Suprapubic skin (tissue), 4 donors: Measurements from ENCODE around the gene GATAD2A. TPM values are rescaled to one million over a fixed set of nuclear protein-coding genes. Genes with fewer than 3 reads are reported as not detected.

Experiments used
- DNase-seq, 2 donors: peaks; one replicate each; pipeline ENCODE4 v3.0.0-alpha.2; 2019; ENCODE audit warnings: low spot score in 2 of 2
- H3K27ac ChIP-seq: fragments of 200-600 bp; sonication (generic); one replicate; pipeline ENCODE4 v1.5.1; 2019
- H3K27me3 ChIP-seq: fragments of 200-600 bp; sonication (generic); one replicate; pipeline ENCODE4 v1.5.1; 2019
- H3K36me3 ChIP-seq: fragments of 200-600 bp; sonication (generic); one replicate; pipeline ENCODE4 v1.5.1; 2019
- H3K4me1 ChIP-seq: fragments of 200-600 bp; sonication (generic); one replicate; pipeline ENCODE4 v1.5.1; 2019
- H3K4me3 ChIP-seq: fragments of 200-600 bp; sonication (generic); one replicate; pipeline ENCODE4 v1.5.1; 2019; ENCODE audit warnings: mild to moderate bottlenecking
- H3K9me3 ChIP-seq: fragments of 200-600 bp; sonication (generic); one replicate; pipeline ENCODE4 v1.5.1; 2019
- EP300 ChIP-seq: sonication (generic); formaldehyde crosslinking; IDR thresholded peaks from one replicate; pipeline ENCODE4 v1.6.1; 2017; ENCODE audit warnings: antibody characterized with exemption
- POLR2A ChIP-seq, 2 donors: fragments of 450-650 bp; IDR thresholded peaks; one replicate each; pipeline ENCODE4 v1.6.1; 2017; ENCODE audit warnings: antibody characterized with exemption in 2 of 2, mild to moderate bottlenecking in 2 of 2, moderate library complexity in 2 of 2
- POLR2AphosphoS5 ChIP-seq, 3 donors: sonication (generic); formaldehyde crosslinking; IDR thresholded peaks; one replicate each; pipeline ENCODE4 v1.6.1; 2017; ENCODE audit warnings: antibody characterized with exemption in 3 of 3
- WGBS: methylation state at CpG from one replicate; pipeline ENCODE4 v1.1.5; 2018; 5-methylcytosine and 5-hydroxymethylcytosine counted together
- total RNA-seq, 4 donors: library from RNA; depleted of rRNA; stranded (reverse); fragments of >200 nt; gene quantifications; one replicate each; pipeline ENCODE4 v1.1.0, GENCODE V29; 2016
- TF ChIP-seq, protein P1 (sequence below), 2 donors: fragments of 200-600 bp in 1 of 2; fragments of 450-650 bp in 1 of 2; sonication (generic) in 1 of 2; IDR thresholded peaks; one replicate each; pipeline ENCODE4 v1.5.1; 2016 to 2019; ENCODE audit warnings: antibody characterized with exemption in 2 of 2, mild to moderate bottlenecking in 1 of 2, moderate library complexity in 1 of 2

The GATAD2A gene
- total RNA-seq, 4 donors from 2014 or later = 83.1 to 88.8 (median 86.4) TPM

DNA sequence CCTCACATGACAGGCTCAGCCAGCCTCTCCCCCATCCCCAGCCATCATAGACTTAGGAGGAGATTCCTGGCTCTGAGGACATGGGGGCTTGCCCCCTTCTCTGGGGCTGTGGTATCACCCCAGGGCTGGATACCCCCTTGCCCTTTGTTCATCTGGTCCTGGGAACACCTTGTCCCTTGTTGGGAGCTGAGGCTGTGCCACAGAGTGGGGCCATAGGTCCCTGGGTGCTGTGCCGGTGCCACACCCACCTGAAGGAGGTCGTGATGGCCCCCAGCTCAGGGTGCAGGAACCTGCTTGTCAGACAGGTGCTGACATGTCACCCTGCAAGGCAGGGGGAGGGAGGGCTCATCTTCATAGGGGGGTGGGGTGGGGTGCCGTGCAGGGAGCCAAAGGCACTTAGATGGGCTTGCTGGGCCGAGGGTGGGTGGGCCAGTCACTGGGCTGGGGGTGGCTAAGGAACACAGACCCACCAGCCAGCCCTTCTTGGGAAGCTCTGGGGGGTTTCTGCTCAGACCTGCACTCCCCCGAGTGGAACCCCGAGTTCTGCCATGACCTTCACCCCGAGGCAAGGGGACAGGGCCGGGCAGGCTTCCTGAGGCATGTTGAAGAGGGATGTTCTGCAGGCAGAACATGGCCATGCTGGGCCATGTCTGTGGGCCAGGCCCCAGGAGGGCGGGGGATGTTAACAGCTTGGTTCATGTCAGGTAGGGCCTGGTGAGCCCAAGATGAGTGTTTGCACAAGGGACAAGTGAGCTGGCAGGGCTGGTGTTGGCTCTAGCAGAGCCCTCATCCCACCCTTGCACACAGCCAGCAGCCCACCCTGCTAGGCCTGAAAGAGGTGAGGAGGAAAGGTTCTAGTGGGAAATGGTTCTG, 81.8 kb downstream of the GATAD2A start:
- Histone ChIP-seq H3K4me1 (peaks cover 60% of the 10 kb centered on the region), H3K36me3 (peaks cover 20% of the 10 kb centered on the region), H3K27me3 (no peaks in the 10 kb centered on the region), H3K4me3 (no peak overlapping the region), H3K27ac (no peak overlapping the region), H3K9me3 (no peaks in the 10 kb centered on the region)
- 62% methylated on average over 7 of the region's 9 CpGs for WGBS
- TF ChIP-seq, protein P1, sequence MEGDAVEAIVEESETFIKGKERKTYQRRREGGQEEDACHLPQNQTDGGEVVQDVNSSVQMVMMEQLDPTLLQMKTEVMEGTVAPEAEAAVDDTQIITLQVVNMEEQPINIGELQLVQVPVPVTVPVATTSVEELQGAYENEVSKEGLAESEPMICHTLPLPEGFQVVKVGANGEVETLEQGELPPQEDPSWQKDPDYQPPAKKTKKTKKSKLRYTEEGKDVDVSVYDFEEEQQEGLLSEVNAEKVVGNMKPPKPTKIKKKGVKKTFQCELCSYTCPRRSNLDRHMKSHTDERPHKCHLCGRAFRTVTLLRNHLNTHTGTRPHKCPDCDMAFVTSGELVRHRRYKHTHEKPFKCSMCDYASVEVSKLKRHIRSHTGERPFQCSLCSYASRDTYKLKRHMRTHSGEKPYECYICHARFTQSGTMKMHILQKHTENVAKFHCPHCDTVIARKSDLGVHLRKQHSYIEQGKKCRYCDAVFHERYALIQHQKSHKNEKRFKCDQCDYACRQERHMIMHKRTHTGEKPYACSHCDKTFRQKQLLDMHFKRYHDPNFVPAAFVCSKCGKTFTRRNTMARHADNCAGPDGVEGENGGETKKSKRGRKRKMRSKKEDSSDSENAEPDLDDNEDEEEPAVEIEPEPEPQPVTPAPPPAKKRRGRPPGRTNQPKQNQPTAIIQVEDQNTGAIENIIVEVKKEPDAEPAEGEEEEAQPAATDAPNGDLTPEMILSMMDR (IDR thresholded peaks at IDR 0.05) = no peak
- TF ChIP-seq EP300 (no peak), POLR2A (IDR thresholded peaks at IDR 0.05) (no peak), POLR2AphosphoS5 (IDR thresholded peaks at IDR 0.05) (no peak)
- DNase-seq = peak in 1 of 2 donors; percentile 66

- Histone ChIP-seq H3K27me3 (no peaks in the 10 kb centered on the region), H3K4me3 (no peak overlapping the region), H3K9me3 (no peaks in the 10 kb centered on the region), H3K36me3 (peaks cover 21% of the 10 kb centered on the region), H3K27ac (peak overlapping the region; percentile 84), H3K4me1 (peaks cover 60% of the 10 kb centered on the region)
- TF ChIP-seq EP300 = no peak
- TF ChIP-seq, protein P1 (IDR thresholded peaks at IDR 0.05) = peak in 1 of 2 donors; percentile 2
- peak in 1 of 2 donors; percentile 70 for DNase-seq
- WGBS = 51% methylated on average over 16 of the region's 20 CpGs
Observed at GRCh38 chr19:19487950-19488874, 82.7 kb downstream of the GATAD2A start.

- no peak for TF ChIP-seq EP300
- peak in 2 of 3 donors; percentile 17 to 79 for TF ChIP-seq POLR2AphosphoS5 (IDR thresholded peaks at IDR 0.05)
- TF ChIP-seq POLR2A (IDR thresholded peaks at IDR 0.05) = no peak
- TF ChIP-seq, protein P1 (IDR thresholded peaks at IDR 0.05) = no peak
- Histone ChIP-seq H3K27ac (peak overlapping the region; percentile 84), H3K4me1 (peaks cover 60% of the 10 kb centered on the region), H3K36me3 (peaks cover 27% of the 10 kb centered on the region), H3K27me3 (no peaks in the 10 kb centered on the region), H3K4me3 (peak overlapping the region; percentile 27), H3K9me3 (no peaks in the 10 kb centered on the region)
- peak; percentile 88 to 90 for DNase-seq
- 12% methylated on average over 14 of the region's 14 CpGs for WGBS
Observed at GRCh38 chr19:19488875-19489690, 83.6 kb downstream of the GATAD2A start.

DNA sequence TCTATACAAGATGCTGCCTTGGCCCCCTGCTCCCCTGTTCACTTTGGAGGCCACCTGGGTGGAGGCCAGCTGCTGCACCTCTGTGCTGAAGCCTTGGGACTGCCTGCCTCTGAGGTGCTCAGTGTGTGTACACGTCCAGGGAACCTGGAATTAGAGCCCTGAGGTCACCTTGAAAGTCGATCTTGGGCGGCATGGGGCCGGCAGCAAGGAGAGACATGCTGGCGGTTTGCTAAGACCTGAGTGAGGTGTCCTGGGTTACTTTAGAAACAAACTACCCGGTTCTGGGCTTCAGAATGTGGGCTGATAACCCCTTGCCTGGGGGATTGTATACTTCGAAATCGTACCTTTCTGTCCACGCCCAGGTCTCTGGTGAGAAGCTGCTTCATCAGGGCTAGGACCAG, 84.3 kb downstream of the GATAD2A start:
- no peak for TF ChIP-seq POLR2A (IDR thresholded peaks at IDR 0.05)
- TF ChIP-seq, protein P1 (IDR thresholded peaks at IDR 0.05) = no peak
- TF ChIP-seq POLR2AphosphoS5 (IDR thresholded peaks at IDR 0.05) = no peak
- TF ChIP-seq EP300 = no peak
- WGBS = 49% methylated on average over 3 of the region's 9 CpGs
- Histone ChIP-seq H3K9me3 (no peaks in the 10 kb centered on the region), H3K4me3 (peak overlapping the region; percentile 27), H3K27ac (peak overlapping the region; percentile 84), H3K4me1 (peaks cover 58% of the 10 kb centered on the region), H3K27me3 (no peaks in the 10 kb centered on the region), H3K36me3 (peaks cover 34% of the 10 kb centered on the region)
- peak in 1 of 2 donors; percentile 75 for DNase-seq
